Neuronal stem cell (in vitro differentiated cells): Measurements from ENCODE around the gene PAM.

Experiments used
- DNase-seq: peaks from one replicate; pipeline ENCODE4 v3.0.0-alpha.2; 2013; ENCODE audit warnings: low spot score
- H2AFZ ChIP-seq: one replicate; pipeline ENCODE4 v1.6.1; 2013; ENCODE audit warnings: mild to moderate bottlenecking, low read length, inconsistent platforms
- H2AK5ac ChIP-seq: 2 replicates; pipeline ENCODE4 v1.6.1; 2013; ENCODE audit warnings: low read depth, mild to moderate bottlenecking, inconsistent platforms, low read length, moderate library complexity, mixed read lengths
- H2BK120ac ChIP-seq: 2 replicates; pipeline ENCODE4 v1.6.1; 2013; ENCODE audit warnings: low read depth, mild to moderate bottlenecking, inconsistent platforms, low read length, moderate library complexity, mixed read lengths
- H2BK12ac ChIP-seq: one replicate; pipeline ENCODE4 v1.6.1; 2013; ENCODE audit warnings: low read length, inconsistent platforms
- H2BK15ac ChIP-seq: 2 replicates; pipeline ENCODE4 v1.6.1; 2013; ENCODE audit warnings: mild to moderate bottlenecking, low read length, inconsistent platforms, mixed read lengths
- H2BK5ac ChIP-seq: one replicate; pipeline ENCODE4 v1.6.1; 2013; ENCODE audit warnings: inconsistent platforms, mild to moderate bottlenecking, low read length, moderate library complexity
- H3K14ac ChIP-seq: one replicate; pipeline ENCODE4 v1.6.1; 2013; ENCODE audit warnings: low read length, inconsistent platforms
- H3K18ac ChIP-seq: 2 replicates; pipeline ENCODE4 v1.6.1; 2013; ENCODE audit warnings: low read length, inconsistent platforms
- H3K23ac ChIP-seq: 2 replicates; pipeline ENCODE4 v1.6.1; 2013; ENCODE audit warnings: low read depth, mild to moderate bottlenecking, mixed read lengths, low read length, inconsistent platforms; ENCODE audit not compliant: poor library complexity
- H3K27ac ChIP-seq: replicated peaks from 3 replicates; pipeline ENCODE4 v1.5.1; 2013; ENCODE audit warnings: low read length, inconsistent platforms
- H3K27me3 ChIP-seq, 3 experiments: 2 replicates each; pipeline ENCODE4 v1.6.1; 2013; ENCODE audit warnings: low read length in 3 of 3, mild to moderate bottlenecking in 2 of 3, inconsistent platforms in 1 of 3, low read depth in 1 of 3, mixed read lengths in 1 of 3, moderate library complexity in 1 of 3; ENCODE audit not compliant: control insufficient read depth in 3 of 3, insufficient read depth in 3 of 3
- H3K36me3 ChIP-seq, 2 donors: replicated peaks in 1 of 2; 2 replicates each; pipeline ENCODE4 v1.6.1; 2013; ENCODE audit warnings: low read length in 2 of 2; ENCODE audit not compliant: control insufficient read depth in 2 of 2, insufficient read depth in 2 of 2
- H3K4ac ChIP-seq: 2 replicates; pipeline ENCODE4 v1.6.1; 2013; ENCODE audit warnings: inconsistent platforms, mild to moderate bottlenecking, low read length, moderate library complexity
- H3K4me1 ChIP-seq, 2 donors: 1 replicate in 1 of 2; 2 replicates in 1 of 2; pipeline ENCODE4 v1.6.1; 2013; ENCODE audit warnings: low read length in 2 of 2, low read depth in 1 of 2; ENCODE audit not compliant: control insufficient read depth in 2 of 2, insufficient read depth in 1 of 2
- H3K4me2 ChIP-seq: one replicate; pipeline ENCODE4 v1.6.1; 2013; ENCODE audit warnings: mild to moderate bottlenecking, low read length, inconsistent platforms; ENCODE audit not compliant: insufficient read depth, poor library complexity, severe bottlenecking
- H3K4me3 ChIP-seq, 2 donors: 2 replicates each; pipeline ENCODE4 v1.5.1; 2013; ENCODE audit warnings: low read length in 2 of 2, mild to moderate bottlenecking in 2 of 2, inconsistent platforms in 1 of 2, moderate library complexity in 1 of 2
- H3K79me1 ChIP-seq: one replicate; pipeline ENCODE4 v1.6.1; 2013; ENCODE audit warnings: low read depth, mild to moderate bottlenecking, inconsistent platforms, low read length, moderate library complexity
- H3K9ac ChIP-seq: one replicate; pipeline ENCODE4 v1.6.1; 2013; ENCODE audit warnings: mild to moderate bottlenecking, low read depth, low read length, inconsistent platforms; ENCODE audit not compliant: poor library complexity
- H3K9me3 ChIP-seq, 2 donors: replicated peaks in 1 of 2; 2 replicates each; pipeline versions ENCODE3 to v1.6.1; 2013; ENCODE audit warnings: low read length in 2 of 2, mild to moderate bottlenecking in 2 of 2, inconsistent platforms in 1 of 2, low read depth in 1 of 2, mixed read lengths in 1 of 2, moderate library complexity in 1 of 2; ENCODE audit not compliant: control insufficient read depth in 2 of 2, insufficient read depth in 1 of 2
- H4K8ac ChIP-seq: one replicate; pipeline ENCODE4 v1.6.1; 2013; ENCODE audit warnings: low read depth, mild to moderate bottlenecking, inconsistent platforms, low read length, moderate library complexity
- H4K91ac ChIP-seq: one replicate; pipeline ENCODE4 v1.6.1; 2013; ENCODE audit warnings: low read length, low read depth, mild to moderate bottlenecking, inconsistent platforms; ENCODE audit not compliant: poor library complexity
- WGBS, 2 donors: extraction: QIAGEN DNeasy Blood & Tissue Kit; methylation state at CpG; one replicate each; pipeline ENCODE4 v1.1.7; 2013; ENCODE audit warnings: missing lambda C conversion rate in 2 of 2, mixed read lengths in 1 of 2; ENCODE audit not compliant: insufficient read length in 2 of 2, insufficient replicate concordance in 1 of 2; ENCODE audit errors: extremely low coverage in 2 of 2; 5-methylcytosine and 5-hydroxymethylcytosine counted together

PAM gene

GRCh38 chr5:103014983-103015382 lies 259.9 kb downstream of the PAM start:
- H2AFZ ChIP-seq, result no peak overlapping the region
- no CpG with 5 or more reads among the region's 2 CpGs for WGBS, 2 donors
- H3K18ac ChIP-seq, result no peak overlapping the region
- H2BK12ac ChIP-seq, result no peak overlapping the region
- H3K79me1 ChIP-seq, result no peaks in the 10 kb centered on the region
- no peak overlapping the region for H3K27ac ChIP-seq
- H3K14ac ChIP-seq, result no peak overlapping the region
- H3K23ac ChIP-seq, result no peak overlapping the region
- H4K8ac ChIP-seq, result no peak overlapping the region
- H2BK15ac ChIP-seq, result no peak overlapping the region
- H4K91ac ChIP-seq, result no peak overlapping the region
- no peak for DNase-seq
- H3K4ac ChIP-seq, result no peak overlapping the region
- no peak overlapping the region for H3K9ac ChIP-seq
- H3K27me3 ChIP-seq, result no peaks in the 10 kb centered on the region
- H2AK5ac ChIP-seq, result no peak overlapping the region
- H2BK120ac ChIP-seq, result no peak overlapping the region
- no peak overlapping the region for H2BK5ac ChIP-seq
- no peaks in the 10 kb centered on the region for H3K4me1 ChIP-seq
- no peak overlapping the region for H3K4me3 ChIP-seq
- H3K9me3 ChIP-seq, result peaks cover 0 to 14% of the 10 kb centered on the region in 2 donors
- H3K36me3 ChIP-seq, result peaks cover 0 to 48% of the 10 kb centered on the region in 2 donors
- H3K4me2 ChIP-seq, result no peak overlapping the region

DNA sequence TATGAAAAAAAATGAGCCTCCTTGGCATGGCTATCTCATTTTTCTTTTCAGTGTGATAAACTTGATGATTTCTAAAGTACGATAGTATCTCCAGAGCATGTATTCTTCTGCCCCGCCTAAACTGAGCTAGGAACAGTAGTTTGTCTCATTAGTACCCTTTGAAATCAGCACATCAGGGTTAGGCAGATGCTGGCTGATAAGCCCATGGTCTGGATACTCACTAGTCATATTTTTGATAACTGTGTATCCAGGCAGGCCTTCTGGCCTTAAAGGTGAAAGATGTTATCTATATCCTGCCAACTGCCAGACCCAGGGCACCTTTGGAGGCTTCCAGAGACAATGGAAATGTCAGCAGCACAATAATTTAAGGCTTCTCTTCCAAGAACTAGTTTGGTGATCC lies 261.1 kb downstream of the PAM start:
- WGBS, 2 donors, result no CpG with 5 or more reads among the region's 2 CpGs
- Histone ChIP-seq H2AFZ (no peak overlapping the region), H3K4me3 (no peak overlapping the region), H2BK120ac (no peak overlapping the region), H2AK5ac (no peak overlapping the region), H3K27me3 (no peaks in the 10 kb centered on the region), H3K9me3 (peaks cover 0 to 14% of the 10 kb centered on the region in 2 donors), H3K27ac (no peak overlapping the region), H3K23ac (no peak overlapping the region), H3K18ac (no peak overlapping the region), H2BK5ac (no peak overlapping the region), H3K4ac (no peak overlapping the region), H2BK12ac (no peak overlapping the region), H3K4me2 (no peak overlapping the region), H3K36me3 (peaks cover 0 to 54% of the 10 kb centered on the region in 2 donors), H2BK15ac (no peak overlapping the region), H3K79me1 (no peaks in the 10 kb centered on the region), H3K9ac (no peak overlapping the region), H4K8ac (no peak overlapping the region), H3K4me1 (no peaks in the 10 kb centered on the region), H4K91ac (no peak overlapping the region), H3K14ac (no peak overlapping the region)
- DNase-seq, result no peak

DNA sequence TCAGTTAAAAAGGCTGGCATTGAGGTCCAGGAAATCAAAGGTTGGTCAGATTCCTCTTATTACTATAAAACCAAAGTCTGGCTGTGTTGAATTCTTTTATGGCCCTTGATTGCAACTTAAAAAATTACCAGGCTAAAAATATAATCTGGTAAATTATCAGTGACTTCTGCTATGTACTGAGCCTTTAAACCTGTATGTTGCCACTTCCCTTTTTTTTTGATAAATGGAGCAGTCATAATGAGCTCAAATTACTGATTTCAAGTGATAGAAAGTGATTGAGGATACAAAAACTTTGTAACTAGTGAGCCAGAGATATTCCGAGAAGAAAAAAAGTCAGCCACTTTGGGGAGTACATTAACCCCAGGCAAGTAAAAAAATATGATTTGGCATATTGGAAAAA lies 264.7 kb downstream of the PAM start:
- H3K36me3 ChIP-seq, result peaks cover 0 to 81% of the 10 kb centered on the region in 2 donors
- no peak overlapping the region for H4K91ac ChIP-seq
- H3K9ac ChIP-seq, result no peak overlapping the region
- H3K9me3 ChIP-seq, result no peaks in the 10 kb centered on the region
- H3K79me1 ChIP-seq, result no peaks in the 10 kb centered on the region
- no CpG with 5 or more reads among the region's 1 CpG for WGBS, 2 donors
- no peak overlapping the region for H2BK5ac ChIP-seq
- H3K18ac ChIP-seq, result no peak overlapping the region
- no peak overlapping the region for H3K4me3 ChIP-seq
- no peak overlapping the region for H3K14ac ChIP-seq
- H2BK15ac ChIP-seq, result no peak overlapping the region
- H2BK120ac ChIP-seq, result no peak overlapping the region
- H3K27me3 ChIP-seq, result no peaks in the 10 kb centered on the region
- no peak overlapping the region for H2AFZ ChIP-seq
- H4K8ac ChIP-seq, result no peak overlapping the region
- H3K4ac ChIP-seq, result no peak overlapping the region
- H2AK5ac ChIP-seq, result no peak overlapping the region
- no peak overlapping the region for H3K23ac ChIP-seq
- no peaks in the 10 kb centered on the region for H3K4me1 ChIP-seq
- H3K4me2 ChIP-seq, result no peak overlapping the region
- no peak overlapping the region for H3K27ac ChIP-seq
- no peak overlapping the region for H2BK12ac ChIP-seq
- DNase-seq, result no peak

DNA sequence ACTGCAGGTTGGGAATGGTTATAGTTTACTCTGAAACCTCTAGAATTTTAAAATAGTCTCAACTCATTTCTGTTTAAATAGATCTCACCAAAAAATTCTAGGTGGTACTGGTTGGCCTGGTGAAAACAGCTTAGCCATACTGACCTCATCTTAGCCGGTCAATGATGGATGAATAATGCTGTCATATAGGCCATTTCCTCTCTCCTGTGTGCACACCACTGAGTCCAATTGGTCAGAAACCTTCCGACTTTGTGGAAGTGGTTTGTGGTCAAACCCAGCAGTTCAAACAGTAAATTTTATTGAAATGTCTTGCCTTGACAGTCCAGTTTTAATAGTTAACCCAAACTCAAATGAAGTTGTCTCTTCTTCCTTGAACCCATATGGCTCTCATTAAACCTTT lies 266.2 kb downstream of the PAM start:
- Histone ChIP-seq H2AFZ (no peak overlapping the region), H3K23ac (no peak overlapping the region), H2BK12ac (no peak overlapping the region), H3K9me3 (no peaks in the 10 kb centered on the region), H3K14ac (no peak overlapping the region), H3K4me1 (no peaks in the 10 kb centered on the region), H3K4ac (no peak overlapping the region), H2BK120ac (no peak overlapping the region), H2AK5ac (no peak overlapping the region), H2BK5ac (no peak overlapping the region), H3K4me3 (no peak overlapping the region), H3K36me3 (peaks cover 0 to 88% of the 10 kb centered on the region in 2 donors), H3K18ac (no peak overlapping the region), H3K27ac (no peak overlapping the region), H3K4me2 (no peak overlapping the region), H4K91ac (no peak overlapping the region), H3K9ac (no peak overlapping the region), H3K27me3 (no peaks in the 10 kb centered on the region), H2BK15ac (no peak overlapping the region), H3K79me1 (no peaks in the 10 kb centered on the region), H4K8ac (no peak overlapping the region)
- no peak for DNase-seq
- no CpG with 5 or more reads among the region's 2 CpGs for WGBS, 2 donors
